Spinal cord (tissue), 10 donors: Measurements from ENCODE around the gene ARHGAP23. TPM values are rescaled to one million over a fixed set of nuclear protein-coding genes. Genes with fewer than 3 reads are reported as not detected.
"Not testable (repeated sequence)": the region's sequence is repeated elsewhere in the genome, so short reads cannot be mapped to it uniquely, and the experiment has no call there.

ENCODE experiments used
- DNase-seq, 6 donors: peaks; one replicate each; pipeline versions ENCODE4 v3.0.0 to v3.0.0-alpha.2; 2013 to 2015; ENCODE audit warnings: low spot score in 6 of 6, low read depth in 4 of 6
- H3K27ac ChIP-seq: one replicate; pipeline ENCODE4 v1.5.1; 2013; ENCODE audit warnings: low read depth, low read length, control low read depth
- H3K27me3 ChIP-seq: one replicate; pipeline ENCODE4 v1.6.1; 2013; ENCODE audit warnings: low read length; ENCODE audit not compliant: control insufficient read depth, insufficient read depth
- H3K36me3 ChIP-seq: one replicate; pipeline ENCODE4 v1.6.1; 2013; ENCODE audit warnings: low read length; ENCODE audit not compliant: control insufficient read depth, insufficient read depth
- H3K4me1 ChIP-seq: one replicate; pipeline ENCODE4 v1.6.1; 2013; ENCODE audit warnings: low read length; ENCODE audit not compliant: control insufficient read depth, insufficient read depth
- H3K4me3 ChIP-seq: one replicate; pipeline ENCODE4 v1.5.1; 2013; ENCODE audit warnings: low read depth, low read length, control low read depth
- H3K9me3 ChIP-seq: one replicate; pipeline ENCODE4 v1.6.1; 2013; ENCODE audit warnings: low read length; ENCODE audit not compliant: control insufficient read depth, insufficient read depth
- WGBS: methylation state at CpG from one replicate; pipeline ENCODE4 v1.1.5; 2013; ENCODE audit warnings: missing lambda C conversion rate; ENCODE audit not compliant: insufficient coverage; 5-methylcytosine and 5-hydroxymethylcytosine counted together
- polyA plus RNA-seq, 2 donors: library from polyadenylated mRNA; unstranded; fragments of 120-200 nt; gene quantifications; one replicate each; pipeline ENCODE4 v1.2.1, GENCODE V29; 2013; ENCODE audit not compliant: insufficient read length in 2 of 2
- total RNA-seq, 2 donors: library from RNA; depleted of rRNA in 1 of 2; stranded (reverse); fragments of 120-200 nt in 1 of 2; fragments of >200 nt in 1 of 2; gene quantifications; one replicate each; pipeline versions ENCODE4 v1.2.3 to v1.2.4, GENCODE V29; 2013 to 2014
- donor health status: healthy.

Gene ARHGAP23
- total and polyA plus RNA-seq, 4 donors, result 49.0 to 88.0 (median 60.8) TPM

- H3K27me3 ChIP-seq, H3K9me3 ChIP-seq, H3K27ac ChIP-seq, H3K4me3 ChIP-seq, H3K4me1 ChIP-seq: not testable (repeated sequence)
- peaks cover 53% of the 10 kb centered on the region for H3K36me3 ChIP-seq
- DNase-seq, result peak in 5 of 6 donors; percentile 66 to 95 (median 78)
- WGBS, result 79% methylated on average over 6 of the region's 14 CpGs
These were observed 64.1 kb downstream of the ARHGAP23 start for GRCh38 chr17:38492067-38493040.

DNA sequence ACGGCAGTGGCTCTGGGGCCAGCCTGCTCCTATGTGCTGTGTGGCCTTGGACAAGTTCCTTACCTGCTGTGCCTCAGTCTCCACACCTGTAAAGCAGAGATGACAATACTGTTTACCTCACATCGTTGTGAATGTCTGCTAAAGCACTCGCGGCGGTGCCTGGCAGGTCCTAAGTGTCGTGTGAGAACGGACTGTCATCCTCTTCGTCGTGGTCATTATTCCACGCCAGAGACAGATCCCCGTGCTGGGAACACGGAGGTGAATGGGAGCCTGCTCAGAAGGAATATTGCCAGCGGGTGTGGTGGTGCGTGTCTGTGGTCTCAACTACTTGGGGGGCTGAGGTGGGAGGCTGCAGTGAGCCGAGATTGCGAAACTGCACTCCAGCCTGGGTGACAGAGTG is 65.9 kb downstream of the ARHGAP23 start:
- peaks cover 69% of the 10 kb centered on the region for H3K36me3 ChIP-seq
- H3K4me3 ChIP-seq, H3K27me3 ChIP-seq, H3K4me1 ChIP-seq, DNase-seq, H3K9me3 ChIP-seq, H3K27ac ChIP-seq: not testable (repeated sequence)
- WGBS, result 100% methylated on average over 1 of the region's 16 CpGs

- H3K4me1 ChIP-seq, H3K9me3 ChIP-seq, H3K27ac ChIP-seq, DNase-seq, H3K27me3 ChIP-seq, H3K4me3 ChIP-seq: not testable (repeated sequence)
- peaks cover 57% of the 10 kb centered on the region for H3K36me3 ChIP-seq
- WGBS, result 90% methylated on average over 5 of the region's 10 CpGs
These were observed 69.4 kb downstream of the ARHGAP23 start for GRCh38 chr17:38497656-38498055.

- 95% methylated on average over 11 of the region's 14 CpGs for WGBS
- H3K36me3 ChIP-seq, result peaks cover 57% of the 10 kb centered on the region
- no peak for DNase-seq
- no peak overlapping the region for H3K27ac ChIP-seq
- no peaks in the 10 kb centered on the region for H3K4me1 ChIP-seq
- no peak overlapping the region for H3K4me3 ChIP-seq
- no peaks in the 10 kb centered on the region for H3K9me3 ChIP-seq
- no peaks in the 10 kb centered on the region for H3K27me3 ChIP-seq
These were observed 70.1 kb downstream of the ARHGAP23 start for GRCh38 chr17:38498353-38498752.

- WGBS, result 75% methylated on average over 6 of the region's 10 CpGs
- peaks cover 54% of the 10 kb centered on the region for H3K36me3 ChIP-seq
- not testable (repeated sequence) for H3K27ac ChIP-seq
These were observed 71.0 kb downstream of the ARHGAP23 start for GRCh38 chr17:38499230-38499629.

GRCh38 chr17:38501718-38502117 is 73.5 kb downstream of the ARHGAP23 start:
- no CpG with 5 or more reads among the region's 2 CpGs for WGBS
- not testable (repeated sequence) for H3K9me3 ChIP-seq, DNase-seq, H3K27ac ChIP-seq, H3K4me3 ChIP-seq, H3K4me1 ChIP-seq, H3K27me3 ChIP-seq
- peaks cover 54% of the 10 kb centered on the region for H3K36me3 ChIP-seq

More at GRCh38 chr17:38499230-38499629, 71.0 kb downstream of the ARHGAP23 start:
- DNase-seq, H3K27me3 ChIP-seq, H3K4me3 ChIP-seq, H3K9me3 ChIP-seq, H3K4me1 ChIP-seq: not testable (repeated sequence)

DNA sequence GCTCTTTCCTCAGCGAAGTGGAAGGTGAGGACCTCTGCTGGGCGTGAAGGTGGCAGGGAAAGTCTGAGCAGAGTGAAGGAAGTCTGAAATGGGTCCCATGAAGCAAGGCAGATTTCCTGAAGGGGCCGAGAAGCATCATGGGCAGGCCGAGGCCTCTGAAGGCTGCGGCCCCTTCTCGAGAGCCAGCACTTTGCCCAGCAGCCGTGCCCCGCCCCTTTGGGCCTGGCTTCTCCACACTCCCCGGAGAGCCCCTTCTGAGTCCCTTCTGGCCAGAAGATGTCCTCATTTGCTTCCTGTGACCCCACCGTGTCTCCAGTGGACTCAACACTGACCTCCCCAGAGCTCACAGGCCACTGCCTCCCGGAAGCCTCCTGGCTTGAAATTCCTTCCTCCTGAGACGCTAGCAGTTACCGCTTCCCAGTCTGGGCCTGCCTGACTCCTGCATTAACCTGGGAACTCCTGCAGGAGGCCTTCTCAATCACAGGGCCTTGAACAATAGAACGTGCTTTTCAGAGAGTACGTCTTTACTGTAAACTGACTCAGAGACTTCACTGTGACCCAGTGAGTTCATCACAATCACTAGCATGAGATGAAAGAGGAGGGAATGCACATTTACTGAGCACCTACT is 75.1 kb downstream of the ARHGAP23 start:
- H3K36me3 ChIP-seq, result peaks cover 45% of the 10 kb centered on the region
- not testable (repeated sequence) for H3K9me3 ChIP-seq, H3K27ac ChIP-seq, H3K4me3 ChIP-seq, DNase-seq, H3K4me1 ChIP-seq, H3K27me3 ChIP-seq
- WGBS, result 81% methylated on average over 10 of the region's 15 CpGs

DNA sequence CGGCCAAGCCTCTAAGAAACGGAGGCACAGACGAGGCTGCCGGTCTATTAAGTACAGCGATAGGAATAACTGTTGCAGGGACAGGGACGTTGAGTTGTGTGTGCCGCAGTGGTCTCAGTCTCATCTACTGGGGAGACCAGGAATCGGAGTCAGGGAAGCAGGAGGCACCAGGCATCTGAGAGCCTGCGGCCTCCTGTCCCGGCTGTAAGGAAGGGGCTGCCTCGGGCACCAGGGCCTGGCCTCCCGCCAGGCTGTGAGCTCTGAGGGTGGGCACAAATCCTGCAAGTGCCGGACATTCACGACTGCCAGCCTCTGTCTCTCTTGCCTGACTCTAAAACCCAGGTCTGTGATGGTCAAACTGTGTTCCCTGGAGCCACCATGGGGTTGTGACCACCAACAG is 76.0 kb downstream of the ARHGAP23 start:
- H3K36me3 ChIP-seq, result peaks cover 37% of the 10 kb centered on the region
- no peak overlapping the region for H3K4me3 ChIP-seq
- peaks cover 7% of the 10 kb centered on the region for H3K4me1 ChIP-seq
- 85% methylated on average over 14 of the region's 14 CpGs for WGBS
- H3K27ac ChIP-seq, result no peak overlapping the region
- H3K9me3 ChIP-seq, result no peaks in the 10 kb centered on the region
- no peaks in the 10 kb centered on the region for H3K27me3 ChIP-seq
- no peak for DNase-seq

DNA sequence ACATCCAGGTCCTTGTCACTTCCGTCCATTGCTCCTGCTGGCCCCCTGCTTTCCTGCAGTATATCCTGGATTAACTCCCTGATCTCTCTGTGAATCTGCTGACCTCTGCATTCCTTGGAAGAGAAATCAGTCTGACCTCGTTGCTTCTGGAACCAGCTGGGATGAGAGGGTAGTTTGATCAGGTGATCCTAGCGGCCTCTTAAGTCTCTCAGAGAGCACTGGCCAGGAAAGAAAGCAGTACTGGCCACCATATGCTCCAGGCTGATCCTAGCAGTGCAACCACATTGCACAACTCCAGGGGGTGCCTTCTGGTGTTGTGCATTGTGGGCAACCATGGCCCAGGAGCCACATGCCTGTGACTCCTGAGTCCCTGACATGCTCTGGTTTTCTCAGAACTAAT is 79.2 kb downstream of the ARHGAP23 start:
- no peak overlapping the region for H3K4me3 ChIP-seq
- 82% methylated on average over 2 of the region's 3 CpGs for WGBS
- H3K27ac ChIP-seq, result no peak overlapping the region
- peaks cover 28% of the 10 kb centered on the region for H3K36me3 ChIP-seq
- DNase-seq, result peak in 1 of 6 donors; percentile 17
- peaks cover 26% of the 10 kb centered on the region for H3K4me1 ChIP-seq
- peaks cover 13% of the 10 kb centered on the region for H3K27me3 ChIP-seq
- no peaks in the 10 kb centered on the region for H3K9me3 ChIP-seq
